AG09319 (cell line): Measurements from ENCODE around the gene GHRHR.

Source experiments
- DNase-seq: peaks from one replicate; pipeline ENCODE4 v3.0.0-alpha.2; 2010; ENCODE audit warnings: low read depth; ENCODE audit errors: extremely low read depth
- TF ChIP-seq, protein P1 (sequence below): IDR thresholded peaks from 2 replicates; pipeline ENCODE4 v1.5.1; 2011; ENCODE audit warnings: low read depth, mild to moderate bottlenecking, inconsistent platforms, low read length, moderate library complexity

Gene GHRHR

DNA sequence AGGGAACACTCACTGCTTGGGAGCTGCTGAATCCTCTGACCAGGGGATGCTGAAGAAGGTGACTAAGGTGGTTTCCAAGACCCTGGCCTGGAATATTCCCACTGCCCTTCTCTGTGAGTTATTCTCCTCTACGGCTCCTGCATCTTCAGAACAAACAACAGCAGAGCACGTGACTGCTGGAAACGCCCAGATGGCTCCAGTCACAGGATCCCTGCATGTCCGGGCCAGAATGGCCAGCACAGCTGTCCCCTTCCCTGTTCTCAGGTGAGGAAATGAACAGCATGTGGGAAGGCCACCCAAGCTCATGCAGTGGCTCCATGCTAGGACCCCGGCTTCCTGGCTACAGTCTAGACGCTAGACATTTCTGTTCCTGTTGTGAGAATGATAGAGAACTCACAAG lies 43.1 kb downstream of the GHRHR start:
- DNase-seq = no peak
- TF ChIP-seq, protein P1, sequence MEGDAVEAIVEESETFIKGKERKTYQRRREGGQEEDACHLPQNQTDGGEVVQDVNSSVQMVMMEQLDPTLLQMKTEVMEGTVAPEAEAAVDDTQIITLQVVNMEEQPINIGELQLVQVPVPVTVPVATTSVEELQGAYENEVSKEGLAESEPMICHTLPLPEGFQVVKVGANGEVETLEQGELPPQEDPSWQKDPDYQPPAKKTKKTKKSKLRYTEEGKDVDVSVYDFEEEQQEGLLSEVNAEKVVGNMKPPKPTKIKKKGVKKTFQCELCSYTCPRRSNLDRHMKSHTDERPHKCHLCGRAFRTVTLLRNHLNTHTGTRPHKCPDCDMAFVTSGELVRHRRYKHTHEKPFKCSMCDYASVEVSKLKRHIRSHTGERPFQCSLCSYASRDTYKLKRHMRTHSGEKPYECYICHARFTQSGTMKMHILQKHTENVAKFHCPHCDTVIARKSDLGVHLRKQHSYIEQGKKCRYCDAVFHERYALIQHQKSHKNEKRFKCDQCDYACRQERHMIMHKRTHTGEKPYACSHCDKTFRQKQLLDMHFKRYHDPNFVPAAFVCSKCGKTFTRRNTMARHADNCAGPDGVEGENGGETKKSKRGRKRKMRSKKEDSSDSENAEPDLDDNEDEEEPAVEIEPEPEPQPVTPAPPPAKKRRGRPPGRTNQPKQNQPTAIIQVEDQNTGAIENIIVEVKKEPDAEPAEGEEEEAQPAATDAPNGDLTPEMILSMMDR = no peak

DNA sequence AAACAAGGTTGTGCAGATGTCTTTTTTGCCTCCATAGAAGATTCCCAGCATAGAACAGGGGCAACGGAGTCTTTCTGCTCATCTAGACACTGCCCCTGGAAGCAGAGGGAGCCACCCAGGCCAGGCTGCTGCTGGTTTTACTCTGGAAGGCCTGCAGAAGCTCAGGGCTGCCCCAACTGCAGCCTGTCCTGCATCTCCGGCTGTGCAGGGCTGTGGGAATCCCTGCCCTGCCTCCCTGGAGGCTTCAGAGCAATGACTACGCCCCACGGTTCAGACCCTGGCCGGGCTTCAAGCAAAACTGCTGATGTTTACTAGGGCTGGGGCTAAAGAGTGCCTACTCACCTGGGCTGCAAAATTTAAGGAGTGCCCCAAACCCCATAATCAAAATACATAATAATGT lies 43.9 kb downstream of the GHRHR start:
- TF ChIP-seq, protein P1 = no peak
- DNase-seq = no peak

DNA sequence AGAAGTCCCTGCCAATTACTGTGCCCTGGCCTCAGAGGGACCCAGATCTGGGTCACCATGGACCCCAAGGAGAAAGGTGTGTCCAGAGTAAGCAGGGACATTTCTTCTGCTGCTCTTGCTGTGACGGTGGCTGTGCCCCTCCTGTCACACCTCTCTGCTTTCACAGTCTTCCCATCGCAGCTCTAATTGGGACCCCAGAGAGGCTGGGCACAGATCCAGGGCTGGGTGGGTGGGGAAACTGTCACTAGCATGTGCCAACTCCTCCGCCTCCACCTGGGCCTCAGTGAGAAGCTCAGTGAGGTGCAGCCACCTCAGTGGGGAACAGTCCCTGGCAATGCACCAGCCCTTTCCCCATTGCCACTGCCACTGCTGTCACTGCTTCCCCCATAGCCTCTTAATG lies 51.1 kb downstream of the GHRHR start:
- no peak for DNase-seq

DNA sequence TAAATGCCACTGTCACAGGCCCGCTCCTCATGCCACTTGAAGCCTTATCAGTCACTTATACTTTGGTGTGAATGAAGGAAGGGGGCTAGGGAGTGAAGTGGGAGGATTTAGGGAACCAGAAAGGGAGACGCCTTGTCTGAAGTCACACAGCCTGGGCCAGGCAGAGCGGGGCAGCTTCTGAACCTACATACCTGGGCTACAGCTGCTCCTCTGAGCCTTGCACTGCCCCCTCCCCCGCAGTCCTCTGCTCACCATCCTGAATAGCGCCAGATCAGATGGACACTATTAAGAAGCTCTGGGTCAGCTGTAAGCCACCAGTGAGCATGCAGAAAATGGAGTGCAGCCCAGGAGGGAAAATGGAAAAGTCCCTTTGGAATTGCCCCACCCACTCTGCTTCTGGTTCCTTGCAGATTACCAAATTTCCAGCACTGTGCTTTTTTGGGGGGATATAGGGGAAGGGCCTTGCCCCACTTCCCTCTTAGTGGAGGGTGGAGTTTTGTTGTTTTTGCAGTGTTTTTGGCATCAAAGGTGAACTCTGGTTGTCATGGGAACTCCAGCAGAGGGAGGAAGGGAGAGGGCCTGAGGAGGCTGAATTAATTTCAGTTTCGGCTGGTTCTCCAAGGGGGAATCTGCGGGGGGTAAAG lies 53.4 kb downstream of the GHRHR start:
- no peak for DNase-seq
- TF ChIP-seq, protein P1 = no peak

More for the DNA sequence above, 51.1 kb downstream of the GHRHR start:
- TF ChIP-seq, protein P1 = no peak

DNA sequence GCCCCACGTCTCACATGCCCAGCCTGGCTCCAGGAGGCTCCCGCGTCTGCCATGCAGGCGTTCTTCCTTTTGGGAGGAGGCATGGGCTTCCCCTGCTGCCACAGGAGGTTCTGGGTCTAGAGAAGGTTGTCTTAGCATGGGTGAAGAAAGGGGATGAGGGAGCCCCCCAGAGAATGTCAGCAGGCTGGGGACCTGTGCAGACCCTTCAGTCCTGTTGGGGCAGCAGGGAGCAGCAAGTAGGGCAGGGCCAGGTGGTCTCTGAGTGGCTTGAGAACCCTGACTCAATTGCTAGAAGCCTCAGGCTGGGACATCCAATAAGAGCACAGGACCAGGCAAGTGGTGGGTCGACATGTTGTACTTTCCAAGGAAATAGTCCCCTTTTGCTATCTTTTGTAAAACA lies 54.0 kb downstream of the GHRHR start:
- TF ChIP-seq, protein P1 = no peak
- DNase-seq = no peak

DNA sequence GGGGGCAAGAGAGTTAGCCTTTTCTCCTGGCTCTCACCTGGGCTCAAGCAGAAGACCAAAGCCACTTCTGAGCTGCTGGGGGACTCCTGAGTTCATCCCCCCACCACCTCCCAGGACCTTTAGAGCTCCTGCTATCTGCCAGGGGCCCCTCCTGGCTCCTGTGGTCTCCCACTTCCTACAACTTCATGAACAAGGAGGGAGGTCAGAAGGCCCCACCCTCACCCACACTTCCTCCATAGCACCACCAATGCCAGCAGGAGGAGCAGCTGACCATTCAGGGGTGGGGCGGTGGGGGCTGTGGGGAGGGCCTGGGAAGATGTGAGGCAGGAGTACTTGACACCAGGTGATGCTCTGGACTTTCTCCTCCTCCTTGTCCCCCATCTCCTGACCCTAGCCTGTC lies 55.8 kb downstream of the GHRHR start:
- TF ChIP-seq, protein P1 = no peak
- DNase-seq = no peak

DNA sequence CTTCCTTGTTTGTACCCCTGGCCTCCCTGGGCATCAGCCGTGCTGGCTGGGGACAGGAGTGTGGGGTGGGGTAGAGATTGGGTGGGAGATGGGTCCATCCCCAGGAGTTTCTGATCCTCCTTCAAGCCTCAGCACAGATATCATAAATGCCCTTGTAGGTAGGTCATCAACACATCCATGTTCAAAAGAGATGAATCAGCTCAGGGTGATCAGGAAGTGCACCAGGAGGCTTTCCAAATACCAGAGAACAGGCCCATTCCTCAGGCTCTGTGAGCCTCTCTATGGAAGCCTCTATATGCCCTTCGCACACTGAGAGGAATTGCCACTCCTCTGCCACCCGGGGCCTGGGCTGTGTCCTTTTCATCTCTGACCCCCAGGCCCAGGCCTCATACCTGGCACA lies 56.4 kb downstream of the GHRHR start:
- no peak for DNase-seq
- TF ChIP-seq, protein P1 = no peak
